Stimulated activated CD4-positive, alpha-beta T cell treated with anti-CD3 and anti-CD28 coated beads, Interleukin-4, amount 100 ng/mL, for 4 hours (primary cell): Measurements from ENCODE around the gene MAPKAP1.
"Not testable (repeated sequence)": the region's sequence is repeated elsewhere in the genome, so short reads cannot be mapped to it uniquely, and the experiment has no call there.

Source experiments
- DNase-seq, 2 experiments: peaks; one replicate each; pipeline ENCODE4 v3.0.0-alpha.2; 2020

Gene MAPKAP1

GRCh38 chr9:125730168-125730567 lies 23.2 kb upstream of the MAPKAP1 start:
- no peak for DNase-seq

- DNase-seq: no peak
These were observed 19.6 kb upstream of the MAPKAP1 start for GRCh38 chr9:125726456-125727132.

GRCh38 chr9:125707472-125707804 lies 430 bp upstream of the MAPKAP1 start:
- DNase-seq: no peak

- DNase-seq: no peak
These were observed 1.1 kb downstream of the MAPKAP1 start for GRCh38 chr9:125705893-125706292.

- no peak for DNase-seq
These were observed 3.3 kb downstream of the MAPKAP1 start for GRCh38 chr9:125703662-125704061.

- no peak for DNase-seq
These were observed 5.7 kb downstream of the MAPKAP1 start for GRCh38 chr9:125701351-125701750.

GRCh38 chr9:125700791-125701190 lies 6.2 kb downstream of the MAPKAP1 start:
- peak in 1 of 2 experiments; percentile 10 for DNase-seq

GRCh38 chr9:125699870-125700269 lies 7.1 kb downstream of the MAPKAP1 start:
- DNase-seq: no peak

GRCh38 chr9:125696106-125696647 lies 10.8 kb downstream of the MAPKAP1 start:
- no peak for DNase-seq

- DNase-seq: not testable (repeated sequence)
These were observed 11.5 kb downstream of the MAPKAP1 start for GRCh38 chr9:125695548-125695947.

GRCh38 chr9:125694478-125694877 lies 12.5 kb downstream of the MAPKAP1 start:
- DNase-seq: no peak

- DNase-seq: not testable (repeated sequence)
These were observed 13.5 kb downstream of the MAPKAP1 start for GRCh38 chr9:125693492-125693891.

- no peak for DNase-seq
These were observed 15.1 kb downstream of the MAPKAP1 start for GRCh38 chr9:125691869-125692268.

GRCh38 chr9:125690679-125691078 lies 16.3 kb downstream of the MAPKAP1 start:
- DNase-seq: no peak

GRCh38 chr9:125687163-125687863 lies 19.7 kb downstream of the MAPKAP1 start:
- no peak for DNase-seq

GRCh38 chr9:125685167-125685566 lies 21.8 kb downstream of the MAPKAP1 start:
- no peak for DNase-seq

GRCh38 chr9:125683486-125683885 lies 23.5 kb downstream of the MAPKAP1 start:
- no peak for DNase-seq

- DNase-seq: no peak
These were observed 24.7 kb downstream of the MAPKAP1 start for GRCh38 chr9:125682340-125682739.

GRCh38 chr9:125681657-125682056 lies 25.4 kb downstream of the MAPKAP1 start:
- no peak for DNase-seq

GRCh38 chr9:125681086-125681622 lies 25.9 kb downstream of the MAPKAP1 start:
- DNase-seq: no peak

- no peak for DNase-seq
These were observed 26.6 kb downstream of the MAPKAP1 start for GRCh38 chr9:125680445-125680844.

GRCh38 chr9:125679597-125680189 lies 27.3 kb downstream of the MAPKAP1 start:
- DNase-seq: no peak
